Epithelial cell of proximal tubule (primary cell): Measurements from ENCODE around the gene FAM168B. TPM values are rescaled to one million over a fixed set of nuclear protein-coding genes. Genes with fewer than 3 reads are reported as not detected.

Experiments
- DNase-seq: peaks from one replicate; pipeline ENCODE4 v3.0.0-alpha.2; 2011; ENCODE audit warnings: low read depth
- H3K4me3 ChIP-seq: 2 replicates; pipeline ENCODE4 v1.5.1; 2011; ENCODE audit warnings: low read depth, mild to moderate bottlenecking, low read length
- total RNA-seq: library from RNA; depleted of rRNA; stranded (reverse); fragments of >200 nt; gene quantifications from 2 replicates; pipeline ENCODE4 v1.2.3, GENCODE V29; 2015
- TF ChIP-seq, protein P1 (sequence below): conservative IDR thresholded peaks from 2 replicates; pipeline ENCODE4 v1.5.1; 2012; ENCODE audit warnings: low read depth, mild to moderate bottlenecking, low read length

Gene FAM168B
- total RNA-seq, 1 donor from 2014 or later, result 97.3 TPM

- TF ChIP-seq, protein P1, sequence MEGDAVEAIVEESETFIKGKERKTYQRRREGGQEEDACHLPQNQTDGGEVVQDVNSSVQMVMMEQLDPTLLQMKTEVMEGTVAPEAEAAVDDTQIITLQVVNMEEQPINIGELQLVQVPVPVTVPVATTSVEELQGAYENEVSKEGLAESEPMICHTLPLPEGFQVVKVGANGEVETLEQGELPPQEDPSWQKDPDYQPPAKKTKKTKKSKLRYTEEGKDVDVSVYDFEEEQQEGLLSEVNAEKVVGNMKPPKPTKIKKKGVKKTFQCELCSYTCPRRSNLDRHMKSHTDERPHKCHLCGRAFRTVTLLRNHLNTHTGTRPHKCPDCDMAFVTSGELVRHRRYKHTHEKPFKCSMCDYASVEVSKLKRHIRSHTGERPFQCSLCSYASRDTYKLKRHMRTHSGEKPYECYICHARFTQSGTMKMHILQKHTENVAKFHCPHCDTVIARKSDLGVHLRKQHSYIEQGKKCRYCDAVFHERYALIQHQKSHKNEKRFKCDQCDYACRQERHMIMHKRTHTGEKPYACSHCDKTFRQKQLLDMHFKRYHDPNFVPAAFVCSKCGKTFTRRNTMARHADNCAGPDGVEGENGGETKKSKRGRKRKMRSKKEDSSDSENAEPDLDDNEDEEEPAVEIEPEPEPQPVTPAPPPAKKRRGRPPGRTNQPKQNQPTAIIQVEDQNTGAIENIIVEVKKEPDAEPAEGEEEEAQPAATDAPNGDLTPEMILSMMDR, result no peak
- DNase-seq, result no peak
- H3K4me3 ChIP-seq, result no peak overlapping the region
Measured at GRCh38 chr2:131037398-131038257, 55.6 kb downstream of the FAM168B start.

GRCh38 chr2:131036696-131037397 lies 56.4 kb downstream of the FAM168B start:
- TF ChIP-seq, protein P1, result no peak
- no peak overlapping the region for H3K4me3 ChIP-seq
- no peak for DNase-seq

DNA sequence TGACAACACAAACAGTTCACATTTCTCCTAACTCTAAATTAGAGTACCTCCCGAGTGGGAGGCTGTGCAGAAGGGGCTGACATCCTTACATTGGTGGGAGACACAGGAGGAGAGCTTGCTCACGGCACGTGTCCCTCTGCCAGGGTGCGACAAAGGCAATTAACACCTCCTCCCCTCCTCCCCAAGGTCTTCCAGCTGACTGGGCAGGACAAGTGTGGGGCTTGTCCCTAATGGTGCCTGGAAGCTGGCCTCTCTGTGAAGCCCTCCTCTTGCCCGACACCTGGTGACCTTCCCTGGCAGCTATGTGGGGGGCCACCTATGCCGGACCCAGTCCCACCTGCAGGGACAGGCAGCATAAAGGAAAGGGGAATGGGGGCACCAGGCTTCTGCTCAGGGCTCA lies 57.0 kb downstream of the FAM168B start:
- no peak overlapping the region for H3K4me3 ChIP-seq
- DNase-seq, result no peak
- TF ChIP-seq, protein P1, result no peak

DNA sequence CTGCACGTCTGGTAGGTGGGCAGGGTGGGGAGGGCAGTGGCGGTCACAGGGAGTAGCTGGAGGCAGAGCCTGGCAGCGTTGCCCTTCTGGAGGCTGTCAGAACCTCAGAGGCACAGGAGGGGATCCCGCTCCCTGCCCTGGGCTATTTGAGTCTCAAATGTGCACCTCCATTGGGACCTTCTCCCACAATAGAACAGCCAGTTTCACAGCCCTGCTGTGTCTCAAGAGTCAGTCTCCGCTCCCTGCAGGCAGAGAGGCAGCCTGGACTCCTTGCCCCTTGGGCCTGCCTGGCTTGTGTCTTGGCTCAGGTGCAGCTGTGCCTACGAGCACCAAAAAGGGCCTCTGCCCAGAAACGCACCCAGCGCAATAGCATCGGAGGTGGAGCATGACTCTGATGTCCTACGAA lies 57.4 kb downstream of the FAM168B start:
- DNase-seq, result no peak
- TF ChIP-seq, protein P1, result no peak
- no peak overlapping the region for H3K4me3 ChIP-seq

- DNase-seq, result no peak
- no peak overlapping the region for H3K4me3 ChIP-seq
- TF ChIP-seq, protein P1, result no peak
Measured at GRCh38 chr2:131035112-131035825, 58.0 kb downstream of the FAM168B start.

DNA sequence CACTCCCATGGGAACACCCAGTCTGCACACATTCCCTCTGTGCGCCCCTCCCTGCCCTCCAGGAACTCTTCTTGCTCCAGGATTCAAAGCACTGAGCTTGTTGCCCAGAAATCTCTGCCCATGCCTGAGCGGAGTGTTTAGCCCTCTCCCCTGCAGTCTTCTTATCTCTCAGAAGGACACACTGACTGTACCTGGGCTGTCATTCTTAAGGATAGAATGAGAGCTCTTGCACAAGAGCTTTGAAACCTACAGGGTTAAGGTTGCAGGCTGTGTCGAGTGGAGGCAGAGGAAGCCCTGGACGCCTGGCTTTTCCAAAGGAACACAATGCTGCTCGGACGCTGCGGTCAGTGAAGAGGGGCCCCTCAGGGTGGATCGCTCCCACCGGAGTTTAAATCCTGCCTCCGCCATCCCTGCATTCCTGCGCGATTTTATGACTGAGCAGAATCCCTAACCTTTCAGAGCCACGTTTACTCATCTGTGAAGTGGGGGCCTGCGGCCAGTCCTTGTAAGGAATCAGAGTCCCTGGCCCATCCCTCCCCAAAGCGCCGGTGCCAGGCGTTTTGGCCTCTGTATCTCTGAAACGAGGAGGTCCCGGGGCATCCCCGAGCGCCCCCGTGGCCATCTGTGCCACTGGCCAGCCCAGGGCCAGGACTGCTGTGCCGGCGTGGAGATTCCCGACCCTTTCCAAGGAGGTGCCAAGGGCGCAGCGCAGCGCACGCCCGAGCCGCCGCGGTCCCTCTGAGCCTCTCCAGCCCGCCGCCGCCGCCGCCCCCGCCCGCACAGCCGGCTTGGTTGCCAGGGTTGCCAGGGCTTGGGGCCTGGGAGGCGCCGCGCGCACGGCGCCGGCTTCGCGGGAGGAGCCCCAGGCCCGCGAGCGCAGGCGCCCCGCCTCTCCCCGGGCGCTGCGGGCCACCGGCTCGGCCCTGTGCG lies 58.9 kb downstream of the FAM168B start:
- DNase-seq, result no peak
- TF ChIP-seq, protein P1, result no peak
- no peak overlapping the region for H3K4me3 ChIP-seq
